HepG2 (cell line): Measurements from ENCODE around the gene AAMP. TPM values are rescaled to one million over a fixed set of nuclear protein-coding genes. Genes with fewer than 3 reads are reported as not detected.
A peak's percentile ranks its signal among the peaks of the same experiment; 100 is the strongest.

Experiments used
- ATF1 ChIP-seq: IDR thresholded peaks from 2 replicates; pipeline ENCODE4 v1.6.1; 2016; ENCODE audit warnings: mild to moderate bottlenecking, control low read depth
- E2F2 ChIP-seq: sonication (generic); formaldehyde crosslinking; IDR thresholded peaks from 2 replicates; pipeline ENCODE4 v1.4.0; 2020; ENCODE audit warnings: missing genetic modification reagents, borderline replicate concordance
- HDAC6 ChIP-seq: fragments of 200-600 bp; sonication (generic); IDR thresholded peaks from 2 replicates; pipeline ENCODE4 v1.7.0; 2017; ENCODE audit warnings: mild to moderate bottlenecking, antibody characterized with exemption, low read length, low read depth
- IRF9 ChIP-seq: sonication (generic); formaldehyde crosslinking; IDR thresholded peaks from 2 replicates; pipeline ENCODE4 v1.8.0; 2022; ENCODE audit warnings: missing genetic modification reagents, mild to moderate bottlenecking, borderline replicate concordance
- KDM3A ChIP-seq: IDR thresholded peaks from 2 replicates; pipeline ENCODE4 v1.6.1; 2018; ENCODE audit warnings: low read depth, missing compliant biosample characterization
- KLF13 ChIP-seq: sonication (generic); formaldehyde crosslinking; IDR thresholded peaks from 2 replicates; pipeline ENCODE4 v1.4.0; 2020; ENCODE audit warnings: mild to moderate bottlenecking, missing genetic modification reagents
- LRRFIP1 ChIP-seq: sonication (generic); formaldehyde crosslinking; conservative IDR thresholded peaks from 2 replicates; pipeline ENCODE4 v1.4.0; 2020; ENCODE audit warnings: missing genetic modification reagents
- SOX5 ChIP-seq: IDR thresholded peaks from 2 replicates; pipeline ENCODE4 v1.6.1; 2016; ENCODE audit warnings: borderline replicate concordance
- ZNF780A ChIP-seq: sonication (generic); formaldehyde crosslinking; IDR thresholded peaks from 2 replicates; pipeline ENCODE4 v1.8.0; 2022; ENCODE audit warnings: mild to moderate bottlenecking, missing genetic modification reagents, moderate library complexity
- ZSCAN25 ChIP-seq: sonication (generic); formaldehyde crosslinking; IDR thresholded peaks from 2 replicates; pipeline ENCODE4 v1.8.0; 2022; ENCODE audit warnings: mild to moderate bottlenecking, missing genetic modification reagents
- ZSCAN31 ChIP-seq: sonication (generic); formaldehyde crosslinking; IDR thresholded peaks from 2 replicates; pipeline ENCODE4 v1.5.0; 2020; ENCODE audit warnings: low read depth, mild to moderate bottlenecking, missing genetic modification reagents
- polyA plus RNA-seq, 8 experiments: library from polyadenylated mRNA; depleted of rRNA in 3 of 8; stranded (reverse) in 7 of 8; unstranded in 1 of 8; fragments of >200 nt; fragmentation: Illumina TruSeq in 4 of 8; extraction: Trizol in 4 of 8; gene quantifications; 2 replicates each; pipeline versions ENCODE4 v1.2.1 to v1.2.3, GENCODE V29; 2011 to 2016; ENCODE audit warnings: low read depth in 4 of 8, missing spikeins in 1 of 8, mixed read lengths in 1 of 8; ENCODE audit not compliant: insufficient read depth in 1 of 8
- total RNA-seq, 5 experiments: library from RNA; depleted of rRNA; stranded (reverse); fragments of >200 nt; fragmentation: Illumina TruSeq; extraction: Trizol; gene quantifications; 2 replicates each; pipeline ENCODE4 v1.2.3, GENCODE V29; 2016; ENCODE audit warnings: low read depth in 1 of 5
- TF ChIP-seq, protein P1 (sequence below): sonication (generic); formaldehyde crosslinking; IDR thresholded peaks from 2 replicates; pipeline ENCODE4 v1.5.0; 2020; ENCODE audit warnings: mild to moderate bottlenecking, missing genetic modification reagents, borderline replicate concordance
- TF ChIP-seq, protein P2 (sequence below): sonication (generic); formaldehyde crosslinking; IDR thresholded peaks from 2 replicates; pipeline ENCODE4 v1.8.0; 2022; ENCODE audit warnings: mild to moderate bottlenecking, missing genetic modification reagents

The AAMP gene
- total and polyA plus RNA-seq, 2 of the 13 experiments (the other 11 are each of a cell fraction or from before 2014, with no cell fraction given) = 110 to 186 TPM

- TF ChIP-seq, protein P1, sequence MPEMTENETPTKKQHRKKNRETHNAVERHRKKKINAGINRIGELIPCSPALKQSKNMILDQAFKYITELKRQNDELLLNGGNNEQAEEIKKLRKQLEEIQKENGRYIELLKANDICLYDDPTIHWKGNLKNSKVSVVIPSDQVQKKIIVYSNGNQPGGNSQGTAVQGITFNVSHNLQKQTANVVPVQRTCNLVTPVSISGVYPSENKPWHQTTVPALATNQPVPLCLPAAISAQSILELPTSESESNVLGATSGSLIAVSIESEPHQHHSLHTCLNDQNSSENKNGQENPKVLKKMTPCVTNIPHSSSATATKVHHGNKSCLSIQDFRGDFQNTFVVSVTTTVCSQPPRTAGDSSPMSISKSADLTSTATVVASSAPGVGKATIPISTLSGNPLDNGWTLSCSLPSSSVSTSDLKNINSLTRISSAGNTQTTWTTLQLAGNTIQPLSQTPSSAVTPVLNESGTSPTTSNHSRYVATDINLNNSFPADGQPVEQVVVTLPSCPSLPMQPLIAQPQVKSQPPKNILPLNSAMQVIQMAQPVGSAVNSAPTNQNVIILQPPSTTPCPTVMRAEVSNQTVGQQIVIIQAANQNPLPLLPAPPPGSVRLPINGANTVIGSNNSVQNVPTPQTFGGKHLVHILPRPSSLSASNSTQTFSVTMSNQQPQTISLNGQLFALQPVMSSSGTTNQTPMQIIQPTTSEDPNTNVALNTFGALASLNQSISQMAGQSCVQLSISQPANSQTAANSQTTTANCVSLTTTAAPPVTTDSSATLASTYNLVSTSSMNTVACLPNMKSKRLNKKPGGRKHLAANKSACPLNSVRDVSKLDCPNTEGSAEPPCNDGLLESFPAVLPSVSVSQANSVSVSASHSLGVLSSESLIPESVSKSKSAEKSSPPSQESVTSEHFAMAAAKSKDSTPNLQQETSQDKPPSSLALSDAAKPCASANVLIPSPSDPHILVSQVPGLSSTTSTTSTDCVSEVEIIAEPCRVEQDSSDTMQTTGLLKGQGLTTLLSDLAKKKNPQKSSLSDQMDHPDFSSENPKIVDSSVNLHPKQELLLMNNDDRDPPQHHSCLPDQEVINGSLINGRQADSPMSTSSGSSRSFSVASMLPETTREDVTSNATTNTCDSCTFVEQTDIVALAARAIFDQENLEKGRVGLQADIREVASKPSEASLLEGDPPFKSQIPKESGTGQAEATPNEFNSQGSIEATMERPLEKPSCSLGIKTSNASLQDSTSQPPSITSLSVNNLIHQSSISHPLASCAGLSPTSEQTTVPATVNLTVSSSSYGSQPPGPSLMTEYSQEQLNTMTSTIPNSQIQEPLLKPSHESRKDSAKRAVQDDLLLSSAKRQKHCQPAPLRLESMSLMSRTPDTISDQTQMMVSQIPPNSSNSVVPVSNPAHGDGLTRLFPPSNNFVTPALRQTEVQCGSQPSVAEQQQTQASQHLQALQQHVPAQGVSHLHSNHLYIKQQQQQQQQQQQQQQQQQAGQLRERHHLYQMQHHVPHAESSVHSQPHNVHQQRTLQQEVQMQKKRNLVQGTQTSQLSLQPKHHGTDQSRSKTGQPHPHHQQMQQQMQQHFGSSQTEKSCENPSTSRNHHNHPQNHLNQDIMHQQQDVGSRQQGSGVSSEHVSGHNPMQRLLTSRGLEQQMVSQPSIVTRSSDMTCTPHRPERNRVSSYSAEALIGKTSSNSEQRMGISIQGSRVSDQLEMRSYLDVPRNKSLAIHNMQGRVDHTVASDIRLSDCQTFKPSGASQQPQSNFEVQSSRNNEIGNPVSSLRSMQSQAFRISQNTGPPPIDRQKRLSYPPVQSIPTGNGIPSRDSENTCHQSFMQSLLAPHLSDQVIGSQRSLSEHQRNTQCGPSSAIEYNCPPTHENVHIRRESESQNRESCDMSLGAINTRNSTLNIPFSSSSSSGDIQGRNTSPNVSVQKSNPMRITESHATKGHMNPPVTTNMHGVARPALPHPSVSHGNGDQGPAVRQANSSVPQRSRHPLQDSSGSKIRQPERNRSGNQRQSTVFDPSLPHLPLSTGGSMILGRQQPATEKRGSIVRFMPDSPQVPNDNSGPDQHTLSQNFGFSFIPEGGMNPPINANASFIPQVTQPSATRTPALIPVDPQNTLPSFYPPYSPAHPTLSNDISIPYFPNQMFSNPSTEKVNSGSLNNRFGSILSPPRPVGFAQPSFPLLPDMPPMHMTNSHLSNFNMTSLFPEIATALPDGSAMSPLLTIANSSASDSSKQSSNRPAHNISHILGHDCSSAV (CRISPR knock-in tag) = peak; percentile 97; the same call in 1 of the 2 replicates
- TF ChIP-seq LRRFIP1 (CRISPR knock-in tag) (no peak), KDM3A (CRISPR knock-in tag) (peak; percentile 45; the same call in 1 of the 2 replicates), IRF9 (CRISPR knock-in tag) (peak; percentile 92; the same call in 1 of the 2 replicates), ZSCAN31 (CRISPR knock-in tag) (peak; percentile 92), E2F2 (CRISPR knock-in tag) (no peak; the same call in 1 of the 2 replicates), HDAC6 (no peak), ZSCAN25 (CRISPR knock-in tag) (no peak), SOX5 (peak; percentile 42; the same call in 1 of the 2 replicates), ATF1 (CRISPR knock-in tag) (peak; percentile 90), KLF13 (CRISPR knock-in tag) (no peak), ZNF780A (CRISPR knock-in tag) (no peak)
- TF ChIP-seq, protein P2, sequence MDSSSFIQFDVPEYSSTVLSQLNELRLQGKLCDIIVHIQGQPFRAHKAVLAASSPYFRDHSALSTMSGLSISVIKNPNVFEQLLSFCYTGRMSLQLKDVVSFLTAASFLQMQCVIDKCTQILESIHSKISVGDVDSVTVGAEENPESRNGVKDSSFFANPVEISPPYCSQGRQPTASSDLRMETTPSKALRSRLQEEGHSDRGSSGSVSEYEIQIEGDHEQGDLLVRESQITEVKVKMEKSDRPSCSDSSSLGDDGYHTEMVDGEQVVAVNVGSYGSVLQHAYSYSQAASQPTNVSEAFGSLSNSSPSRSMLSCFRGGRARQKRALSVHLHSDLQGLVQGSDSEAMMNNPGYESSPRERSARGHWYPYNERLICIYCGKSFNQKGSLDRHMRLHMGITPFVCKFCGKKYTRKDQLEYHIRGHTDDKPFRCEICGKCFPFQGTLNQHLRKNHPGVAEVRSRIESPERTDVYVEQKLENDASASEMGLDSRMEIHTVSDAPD (CRISPR knock-in tag) = no peak
These were observed at the start of gene AAMP, which contains the start of gene PNKD (continued) for GRCh38 chr2:218269900-218270720.
